Tibial artery (tissue), 4 donors: ENCODE data around the gene TP53I11.

ENCODE experiments used
- DNase-seq, 2 donors: peaks; one replicate each; pipeline ENCODE4 v3.0.0-alpha.2; 2019
- H3K27ac ChIP-seq, 2 donors: fragments of 200-600 bp; sonication (generic) in 1 of 2; 1 replicate in 1 of 2; 2 replicates in 1 of 2; pipeline ENCODE4 v1.5.1; 2018 to 2019; ENCODE audit warnings: mild to moderate bottlenecking in 1 of 2
- H3K27me3 ChIP-seq, 2 donors: fragments of 200-600 bp; sonication (generic) in 1 of 2; one replicate each; pipeline versions ENCODE4 v1.5.1 to v1.6.0; 2016 to 2019
- H3K36me3 ChIP-seq, 3 donors: fragments of 200-600 bp; sonication (generic) in 2 of 3; one replicate each; pipeline ENCODE4 v1.5.1; 2016 to 2019; ENCODE audit warnings: mild to moderate bottlenecking in 2 of 3
- H3K4me1 ChIP-seq, 4 donors: fragments of 200-600 bp; sonication (generic) in 2 of 4; 1 replicate in 3 of 4; 2 replicates in 1 of 4; pipeline ENCODE4 v1.5.1; 2016 to 2019
- H3K4me3 ChIP-seq, 2 donors: fragments of 200-600 bp; sonication (generic) in 1 of 2; 1 replicate in 1 of 2; 2 replicates in 1 of 2; pipeline ENCODE4 v1.5.1; 2018 to 2019; ENCODE audit warnings: mild to moderate bottlenecking in 2 of 2
- H3K9me3 ChIP-seq, 3 donors: fragments of 200-600 bp; sonication (generic) in 1 of 3; one replicate each; pipeline ENCODE4 v1.5.1; 2016 to 2019
- CTCF ChIP-seq, 2 experiments: fragments of 200-600 bp in 1 of 2; fragments of 450-650 bp in 1 of 2; IDR thresholded peaks; one replicate each; pipeline ENCODE4 v1.5.1; 2017 to 2019; ENCODE audit warnings: antibody characterized with exemption in 2 of 2, mild to moderate bottlenecking in 1 of 2, moderate library complexity in 1 of 2
- intact Hi-C: fragments of 100-400 bp; cut with DNase I; formaldehyde crosslinking; loops from one replicate; pipeline ENCODE4 v1.15.0; 2023; ENCODE audit warnings: low total_unique reads

The TP53I11 gene

DNA sequence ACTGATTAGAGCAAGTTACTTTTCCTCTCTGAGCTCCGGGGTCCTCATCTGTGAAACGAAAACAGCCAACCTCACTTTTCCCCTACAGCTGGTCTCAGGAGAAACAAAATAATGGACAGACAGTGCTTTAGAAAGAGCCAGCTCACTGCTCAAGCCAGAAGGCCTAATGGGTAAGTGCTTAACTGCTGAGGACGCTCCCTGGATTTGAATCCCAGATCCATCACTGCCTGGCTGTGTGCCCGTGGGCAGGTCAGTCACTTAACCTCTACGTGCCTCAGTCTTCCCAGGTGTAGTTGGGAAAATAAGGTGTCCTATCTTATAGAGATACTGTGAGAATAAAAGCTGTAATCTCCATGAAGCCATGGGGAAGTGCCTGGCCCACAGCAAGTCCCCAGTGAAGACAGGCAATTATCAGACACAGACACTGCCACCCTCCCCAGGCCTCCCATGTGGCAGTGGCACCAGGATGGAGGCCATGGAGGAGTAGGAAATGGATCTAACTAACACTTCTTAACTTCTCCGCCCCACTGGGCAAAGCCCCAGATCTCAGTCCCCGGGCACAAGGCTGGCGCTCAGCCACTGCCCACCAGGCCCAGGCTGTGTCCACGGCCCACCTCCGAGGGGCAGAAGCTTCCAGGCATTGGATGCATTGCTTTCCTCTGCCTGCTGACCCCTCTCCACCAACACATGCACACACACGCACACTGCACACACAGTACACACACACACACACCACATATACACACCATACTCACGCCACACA lies 9.2 kb downstream of the TP53I11 start:
- no peak for TF ChIP-seq CTCF (IDR thresholded peaks at IDR 0.05)
- Histone ChIP-seq H3K27me3 (no peaks in the 10 kb centered on the region), H3K36me3 (peaks cover 0 to 27% (median 10%) of the 10 kb centered on the region in 3 donors), H3K9me3 (no peaks in the 10 kb centered on the region), H3K4me1 (peaks cover 0 to 34% (median 13%) of the 10 kb centered on the region in 4 donors), H3K27ac (no peak overlapping the region), H3K4me3 (no peak overlapping the region)
- intact Hi-C loops = loop anchor here (10.0 kb wide), 1 partner anchor 393 kb away; no protein-coding TSS in a partner anchor
- DNase-seq = no peak

DNA sequence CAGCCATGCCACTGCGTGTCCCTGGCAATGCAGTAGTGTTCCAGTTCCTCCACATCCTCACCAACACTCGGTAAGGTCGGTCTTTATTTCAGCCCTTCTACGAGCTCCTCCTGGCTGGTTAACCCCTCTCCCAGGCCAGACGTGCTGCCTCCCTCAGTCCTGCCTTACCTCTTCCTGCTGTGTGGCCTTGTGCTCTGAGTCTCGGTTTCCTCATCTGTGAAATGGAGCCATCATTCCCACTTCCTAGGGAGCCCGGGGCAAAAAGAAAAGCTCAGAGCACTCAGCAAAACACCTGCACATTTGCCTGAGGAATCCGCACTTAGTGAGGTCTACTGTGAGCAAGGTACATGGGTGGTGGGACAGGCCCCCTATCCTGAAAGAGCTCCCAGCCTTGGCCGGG lies 9.8 kb downstream of the TP53I11 start:
- no peak overlapping the region for H3K27ac ChIP-seq
- peaks cover 0 to 36% (median 11%) of the 10 kb centered on the region in 4 donors for H3K4me1 ChIP-seq
- DNase-seq = no peak
- H3K9me3 ChIP-seq = no peaks in the 10 kb centered on the region
- H3K4me3 ChIP-seq = no peak overlapping the region
- H3K36me3 ChIP-seq = peaks cover 0 to 25% (median 14%) of the 10 kb centered on the region in 3 donors
- no peaks in the 10 kb centered on the region for H3K27me3 ChIP-seq
- intact Hi-C loops = loop anchor here (10.0 kb wide), 1 partner anchor 394 kb away; no protein-coding TSS in a partner anchor
- TF ChIP-seq CTCF (IDR thresholded peaks at IDR 0.05) = no peak

GRCh38 chr11:44940404-44940803 lies 10.3 kb downstream of the TP53I11 start:
- H3K27me3 ChIP-seq = no peaks in the 10 kb centered on the region
- H3K9me3 ChIP-seq = no peaks in the 10 kb centered on the region
- no peak overlapping the region for H3K4me3 ChIP-seq
- intact Hi-C loops = loop anchor here (10.0 kb wide), 1 partner anchor 394 kb away; no protein-coding TSS in a partner anchor
- no peak for TF ChIP-seq CTCF (IDR thresholded peaks at IDR 0.05)
- H3K36me3 ChIP-seq = peaks cover 0 to 22% (median 18%) of the 10 kb centered on the region in 3 donors
- no peak for DNase-seq
- H3K27ac ChIP-seq = no peak overlapping the region
- H3K4me1 ChIP-seq = peaks cover 0 to 32% (median 11%) of the 10 kb centered on the region in 4 donors

- Histone ChIP-seq H3K9me3 (no peaks in the 10 kb centered on the region), H3K4me3 (no peak overlapping the region), H3K27me3 (no peaks in the 10 kb centered on the region), H3K4me1 (peaks cover 0 to 26% (median 11%) of the 10 kb centered on the region in 4 donors), H3K36me3 (peaks cover 0 to 28% (median 24%) of the 10 kb centered on the region in 3 donors), H3K27ac (no peak overlapping the region)
- no peak for TF ChIP-seq CTCF (IDR thresholded peaks at IDR 0.05)
- peak in 1 of 2 donors; percentile 41 for DNase-seq
- intact Hi-C loops = loop anchor here (10.0 kb wide), 1 partner anchor 395 kb away; no protein-coding TSS in a partner anchor
Observed at GRCh38 chr11:44939673-44940395, 10.8 kb downstream of the TP53I11 start.

DNA sequence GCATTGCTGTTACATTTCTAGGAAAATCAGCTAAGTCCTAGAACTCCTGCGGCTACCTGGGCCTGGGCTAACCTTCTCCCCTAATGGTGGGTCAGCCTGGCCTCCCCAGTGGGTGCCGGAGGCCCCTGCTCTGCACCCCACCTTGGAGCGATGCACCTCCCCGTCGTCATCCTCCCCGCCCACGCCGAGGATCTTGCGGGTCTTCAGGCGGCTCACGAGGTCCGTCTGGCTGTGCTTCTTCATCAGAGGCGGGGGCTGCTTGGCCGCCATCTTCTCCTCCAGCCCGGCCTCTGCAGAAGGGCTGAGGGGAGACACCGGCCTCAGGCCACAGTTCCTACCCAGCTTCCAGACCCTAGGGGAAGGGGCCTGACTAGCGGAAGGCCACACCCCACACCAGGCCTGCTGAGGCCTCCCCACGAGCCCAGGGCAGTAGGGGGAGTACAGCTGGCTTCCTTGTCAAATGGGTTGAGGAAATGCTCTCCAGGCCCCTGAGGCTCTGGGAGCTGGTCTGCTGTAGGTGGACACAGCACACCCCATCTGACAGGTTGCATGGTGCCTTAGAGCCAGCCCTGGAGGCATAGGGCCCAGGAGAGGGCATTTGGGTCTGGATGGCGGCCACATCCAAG lies 12.5 kb downstream of the TP53I11 start:
- Histone ChIP-seq H3K4me1 (peaks cover 0 to 20% (median 11%) of the 10 kb centered on the region in 4 donors), H3K4me3 (no peak overlapping the region), H3K27me3 (no peaks in the 10 kb centered on the region), H3K36me3 (peaks cover 0 to 43% (median 40%) of the 10 kb centered on the region in 3 donors), H3K9me3 (no peaks in the 10 kb centered on the region), H3K27ac (no peak overlapping the region)
- TF ChIP-seq CTCF (IDR thresholded peaks at IDR 0.05) = no peak
- no peak for DNase-seq
- intact Hi-C loops = no loop called here
